Vagina (tissue), 2 donors: ENCODE data around the gene NMUR2.

Experiments
- POLR2A ChIP-seq, 2 donors: fragments of 450-650 bp; IDR thresholded peaks; one replicate each; pipeline ENCODE4 v1.6.1; 2017; ENCODE audit warnings: antibody characterized with exemption in 2 of 2, mild to moderate bottlenecking in 2 of 2, moderate library complexity in 2 of 2
- POLR2AphosphoS5 ChIP-seq, 2 donors: sonication (generic); formaldehyde crosslinking; IDR thresholded peaks; one replicate each; pipeline ENCODE4 v1.9.0; 2017; ENCODE audit warnings: antibody characterized with exemption in 2 of 2, mild to moderate bottlenecking in 2 of 2, low read depth in 1 of 2; ENCODE audit not compliant: insufficient read depth in 1 of 2
- TF ChIP-seq, protein P1 (sequence below), 3 experiments: fragments of 450-650 bp in 2 of 3; fragments of 200-600 bp in 1 of 3; sonication (generic) in 1 of 3; IDR thresholded peaks; one replicate each; pipeline ENCODE4 v1.5.1; 2017 to 2019; ENCODE audit warnings: antibody characterized with exemption in 3 of 3, mild to moderate bottlenecking in 2 of 3, moderate library complexity in 2 of 3

- TF ChIP-seq POLR2A (IDR thresholded peaks at IDR 0.05) (no peak), POLR2AphosphoS5 (IDR thresholded peaks at IDR 0.05; ENCODE audit: insufficient read depth in 1 of 2, low read depth in 1 of 2) (no peak)
- TF ChIP-seq, protein P1, sequence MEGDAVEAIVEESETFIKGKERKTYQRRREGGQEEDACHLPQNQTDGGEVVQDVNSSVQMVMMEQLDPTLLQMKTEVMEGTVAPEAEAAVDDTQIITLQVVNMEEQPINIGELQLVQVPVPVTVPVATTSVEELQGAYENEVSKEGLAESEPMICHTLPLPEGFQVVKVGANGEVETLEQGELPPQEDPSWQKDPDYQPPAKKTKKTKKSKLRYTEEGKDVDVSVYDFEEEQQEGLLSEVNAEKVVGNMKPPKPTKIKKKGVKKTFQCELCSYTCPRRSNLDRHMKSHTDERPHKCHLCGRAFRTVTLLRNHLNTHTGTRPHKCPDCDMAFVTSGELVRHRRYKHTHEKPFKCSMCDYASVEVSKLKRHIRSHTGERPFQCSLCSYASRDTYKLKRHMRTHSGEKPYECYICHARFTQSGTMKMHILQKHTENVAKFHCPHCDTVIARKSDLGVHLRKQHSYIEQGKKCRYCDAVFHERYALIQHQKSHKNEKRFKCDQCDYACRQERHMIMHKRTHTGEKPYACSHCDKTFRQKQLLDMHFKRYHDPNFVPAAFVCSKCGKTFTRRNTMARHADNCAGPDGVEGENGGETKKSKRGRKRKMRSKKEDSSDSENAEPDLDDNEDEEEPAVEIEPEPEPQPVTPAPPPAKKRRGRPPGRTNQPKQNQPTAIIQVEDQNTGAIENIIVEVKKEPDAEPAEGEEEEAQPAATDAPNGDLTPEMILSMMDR (IDR thresholded peaks at IDR 0.05), result no peak
Observed at GRCh38 chr5:152366716-152367115, 38.4 kb downstream of the NMUR2 start.
